HG03439 (cell line): ENCODE results near the gene IL18BP.

Experiments used
- ATAC-seq: cut with Tn5 transposase; IDR thresholded peaks from one replicate; pipeline ENCODE4 v1.9.1; 2021; ENCODE audit warnings: mild to moderate bottlenecking, moderate library complexity; ENCODE audit not compliant: unreplicated experiment

The IL18BP gene

GRCh38 chr11:72010529-72011233 lies 12.0 kb downstream of the IL18BP start:
- no peak for ATAC-seq

- ATAC-seq: no peak
These were observed 13.5 kb downstream of the IL18BP start for GRCh38 chr11:72012091-72012630.

GRCh38 chr11:72012897-72013721 lies 14.4 kb downstream of the IL18BP start:
- ATAC-seq: no peak

- ATAC-seq: no peak
These were observed 15.3 kb downstream of the IL18BP start for GRCh38 chr11:72013765-72014711.

GRCh38 chr11:72014761-72015320 lies 16.1 kb downstream of the IL18BP start:
- no peak for ATAC-seq

GRCh38 chr11:72015511-72016061 lies 16.9 kb downstream of the IL18BP start:
- ATAC-seq: no peak

GRCh38 chr11:72018171-72018570 lies 19.5 kb downstream of the IL18BP start:
- ATAC-seq: no peak

GRCh38 chr11:72023335-72023734 lies 24.6 kb downstream of the IL18BP start:
- ATAC-seq: no peak

- no peak for ATAC-seq
These were observed 25.5 kb downstream of the IL18BP start for GRCh38 chr11:72024069-72024754.

- no peak for ATAC-seq
These were observed 27.4 kb downstream of the IL18BP start for GRCh38 chr11:72026090-72026489.

- ATAC-seq: no peak
These were observed 31.9 kb downstream of the IL18BP start for GRCh38 chr11:72030472-72031045.

GRCh38 chr11:72036687-72037086 lies 38.0 kb downstream of the IL18BP start:
- ATAC-seq: no peak

GRCh38 chr11:72037554-72038311 lies 39.0 kb downstream of the IL18BP start:
- ATAC-seq: no peak

- no peak for ATAC-seq
These were observed 39.8 kb downstream of the IL18BP start for GRCh38 chr11:72038491-72038890.

- ATAC-seq: no peak
These were observed 40.5 kb downstream of the IL18BP start for GRCh38 chr11:72039031-72039855.

- no peak for ATAC-seq
These were observed 41.2 kb downstream of the IL18BP start for GRCh38 chr11:72039856-72040401.
